Embryonic facial prominence (tissue), 1 donor: ENCODE data around the gene MAP3K7CL.
A peak's percentile ranks its signal among the peaks of the same experiment; 100 is the strongest.
"Not testable (repeated sequence)": the region's sequence is repeated elsewhere in the genome, so short reads cannot be mapped to it uniquely, and the experiment has no call there.

Experiments
- DNase-seq: peaks from one replicate; pipeline ENCODE4 v3.0.0-alpha.2; 2016; ENCODE audit errors: extremely low spot score

MAP3K7CL gene

GRCh38 chr21:29133796-29134195 is 3.4 kb downstream of the MAP3K7CL start:
- DNase-seq: no peak

GRCh38 chr21:29135481-29135880 is 5.0 kb downstream of the MAP3K7CL start:
- DNase-seq: no peak

- DNase-seq: no peak
Observed at GRCh38 chr21:29136033-29136432, 5.6 kb downstream of the MAP3K7CL start.

GRCh38 chr21:29144736-29145353 is 14.4 kb downstream of the MAP3K7CL start:
- DNase-seq: no peak

- DNase-seq: peak; percentile 26
Observed at GRCh38 chr21:29145354-29145782, 14.9 kb downstream of the MAP3K7CL start.

GRCh38 chr21:29145852-29146453 is 15.5 kb downstream of the MAP3K7CL start:
- DNase-seq: no peak

GRCh38 chr21:29146726-29147125 is 16.3 kb downstream of the MAP3K7CL start:
- DNase-seq: no peak

GRCh38 chr21:29148530-29148929 is 18.1 kb downstream of the MAP3K7CL start:
- DNase-seq: no peak

GRCh38 chr21:29149808-29150425 is 19.5 kb downstream of the MAP3K7CL start:
- no peak for DNase-seq

- no peak for DNase-seq
Observed at GRCh38 chr21:29151931-29152330, 21.5 kb downstream of the MAP3K7CL start.

- no peak for DNase-seq
Observed at GRCh38 chr21:29152916-29153315, 22.5 kb downstream of the MAP3K7CL start.

- no peak for DNase-seq
Observed at GRCh38 chr21:29154270-29154669, 23.8 kb downstream of the MAP3K7CL start.

GRCh38 chr21:29155118-29155932 is 24.9 kb downstream of the MAP3K7CL start:
- no peak for DNase-seq

GRCh38 chr21:29155933-29156260 is 25.5 kb downstream of the MAP3K7CL start:
- no peak for DNase-seq

GRCh38 chr21:29157080-29157479 is 26.6 kb downstream of the MAP3K7CL start:
- no peak for DNase-seq

- no peak for DNase-seq
Observed at GRCh38 chr21:29159842-29160241, 29.4 kb downstream of the MAP3K7CL start.

GRCh38 chr21:29162825-29163224 is 32.4 kb downstream of the MAP3K7CL start:
- DNase-seq: not testable (repeated sequence)

- DNase-seq: no peak
Observed at GRCh38 chr21:29163341-29164115, 33.1 kb downstream of the MAP3K7CL start.

GRCh38 chr21:29164323-29164942 is 34.0 kb downstream of the MAP3K7CL start:
- DNase-seq: peak; percentile 37

GRCh38 chr21:29166323-29166722 is 35.9 kb downstream of the MAP3K7CL start:
- no peak for DNase-seq

GRCh38 chr21:29166853-29167252 is 36.4 kb downstream of the MAP3K7CL start:
- DNase-seq: no peak
